ENCODE results near the gene C9orf72. TPM values are rescaled to one million over a fixed set of nuclear protein-coding genes. Genes with fewer than 3 reads are reported as not detected.
"Not testable (repeated sequence)": the region's sequence is repeated elsewhere in the genome, so short reads cannot be mapped to it uniquely, and the experiment has no call there.

Gene C9orf72
- total RNA-seq, 1 donor from 2014 or later = 6.4 TPM

- no peak for ATAC-seq
These were observed 62.5 kb downstream of the C9orf72 start for GRCh38 chr9:27510780-27511179.

DNA sequence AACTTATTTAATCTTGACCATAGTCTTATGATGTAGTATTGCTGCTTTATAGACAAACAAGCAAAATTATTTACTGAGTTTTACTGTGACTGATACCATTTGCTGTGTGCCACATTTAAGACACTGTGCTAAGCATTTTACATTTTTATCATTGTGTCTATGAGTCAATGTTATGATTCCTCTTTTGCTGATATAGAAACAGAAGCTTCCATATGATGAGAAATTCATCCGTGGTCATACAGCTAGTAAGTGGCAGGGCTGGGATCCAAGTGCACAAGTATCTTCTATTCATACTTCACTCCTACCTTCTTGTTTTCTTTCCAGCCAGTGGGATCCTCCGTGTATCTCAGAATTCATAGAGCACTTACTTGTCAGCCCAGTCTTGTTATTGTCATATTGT, 66.3 kb downstream of the C9orf72 start:
- no peak for ATAC-seq

DNA sequence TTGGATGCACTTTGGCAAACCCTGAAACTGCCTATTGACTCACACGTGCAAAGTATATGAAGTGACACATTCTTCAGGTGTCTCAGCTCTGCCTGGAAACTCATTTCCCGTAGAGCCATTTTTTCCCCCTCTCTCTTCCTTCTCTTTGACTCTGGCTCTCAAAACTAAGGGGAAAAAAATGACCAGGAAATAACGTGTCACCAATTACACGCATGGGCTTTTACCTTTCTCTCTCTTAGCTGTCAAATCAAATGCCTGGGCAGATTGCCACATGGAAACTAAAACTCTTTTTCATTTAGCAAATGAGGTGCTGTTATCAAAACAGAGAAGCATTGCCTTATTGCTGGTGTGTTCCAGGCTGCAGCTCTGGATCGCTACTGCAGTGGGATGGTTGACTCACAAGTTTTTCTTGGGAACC, 67.5 kb downstream of the C9orf72 start:
- peak; percentile 90 for ATAC-seq

- no peak for ATAC-seq
These were observed 69.0 kb downstream of the C9orf72 start for GRCh38 chr9:27504259-27504658.

DNA sequence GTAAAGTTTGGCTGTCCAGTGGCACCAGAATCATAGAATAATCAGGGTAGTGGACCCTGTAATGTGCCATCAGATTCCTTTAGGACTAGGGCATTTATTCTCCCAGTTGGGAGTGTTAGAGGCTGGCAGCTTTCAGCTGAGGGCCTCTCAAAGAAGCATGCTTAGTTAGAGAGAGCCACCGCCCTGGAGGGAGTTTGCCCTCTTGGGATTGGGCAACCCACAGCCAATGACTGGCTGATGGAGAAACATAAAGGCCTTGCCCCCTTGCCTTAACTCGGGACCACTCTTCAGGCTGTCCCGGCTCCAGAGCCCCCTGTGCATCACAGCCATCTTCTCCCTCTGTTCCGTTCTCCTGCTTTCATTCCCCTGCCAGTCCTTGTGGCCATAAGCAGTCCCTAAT, 69.7 kb downstream of the C9orf72 start:
- no peak for ATAC-seq

DNA sequence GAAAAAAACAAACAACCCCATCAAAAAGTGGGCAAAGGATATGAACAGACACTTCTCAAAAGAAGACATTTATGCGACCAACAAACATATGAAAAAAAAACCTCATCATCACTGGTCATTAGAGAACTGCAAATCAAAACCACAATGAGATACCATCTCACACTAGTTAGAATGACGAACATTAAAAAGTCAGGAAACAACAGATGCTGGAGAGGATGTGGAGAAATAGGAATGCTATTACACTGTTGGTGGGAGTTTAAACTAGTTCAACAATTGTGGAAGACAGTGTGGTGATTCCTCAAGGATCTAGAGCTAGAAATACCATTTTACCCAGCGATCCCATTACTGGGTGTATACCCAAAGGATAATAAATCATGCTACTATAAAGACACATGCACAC, 72.4 kb downstream of the C9orf72 start:
- ATAC-seq = not testable (repeated sequence)

DNA sequence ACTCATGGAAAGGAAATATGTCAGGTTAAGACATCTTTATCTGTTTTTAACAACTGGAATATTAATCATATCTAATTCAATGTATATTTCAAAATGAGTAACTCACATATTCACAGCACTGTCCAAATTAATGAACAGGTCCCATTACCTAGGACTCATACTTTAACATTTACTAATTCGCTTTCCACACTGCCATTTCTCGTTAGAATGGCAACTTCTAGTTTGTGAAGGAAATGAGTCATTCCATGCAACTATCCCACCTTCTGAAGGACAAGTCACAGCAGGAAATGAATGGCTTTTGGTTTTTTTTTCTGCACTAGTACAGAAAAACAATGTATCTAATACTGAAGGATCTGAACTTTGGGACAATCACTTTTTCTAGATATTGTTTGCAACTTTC, 73.8 kb downstream of the C9orf72 start:
- ATAC-seq = peak; percentile 80

GRCh38 chr9:27497883-27498417, 75.3 kb downstream of the C9orf72 start:
- ATAC-seq = no peak

Other genes with a start within 250 kb of the C9orf72 start
- not detected for gene IFNK, start 49.2 kb downstream of the C9orf72 start, total RNA-seq
- 3.7 TPM for gene MOB3B, start 43.7 kb downstream of the C9orf72 start, total RNA-seq

Data from esophagus mucosa (tissue), 1 donor.